GM12891 (cell line): ENCODE results near the gene NBPF11.
"Not testable (repeated sequence)": the region's sequence is repeated elsewhere in the genome, so short reads cannot be mapped to it uniquely, and the experiment has no call there.

Source experiments
- POLR2A ChIP-seq: IDR thresholded peaks from 2 replicates; pipeline ENCODE4 v1.6.1; 2011; ENCODE audit warnings: low read depth, low read length, control low read depth
- TAF1 ChIP-seq: IDR thresholded peaks from 2 replicates; pipeline ENCODE4 v1.6.1; 2011; ENCODE audit warnings: low read depth, low read length, control low read depth

DNA sequence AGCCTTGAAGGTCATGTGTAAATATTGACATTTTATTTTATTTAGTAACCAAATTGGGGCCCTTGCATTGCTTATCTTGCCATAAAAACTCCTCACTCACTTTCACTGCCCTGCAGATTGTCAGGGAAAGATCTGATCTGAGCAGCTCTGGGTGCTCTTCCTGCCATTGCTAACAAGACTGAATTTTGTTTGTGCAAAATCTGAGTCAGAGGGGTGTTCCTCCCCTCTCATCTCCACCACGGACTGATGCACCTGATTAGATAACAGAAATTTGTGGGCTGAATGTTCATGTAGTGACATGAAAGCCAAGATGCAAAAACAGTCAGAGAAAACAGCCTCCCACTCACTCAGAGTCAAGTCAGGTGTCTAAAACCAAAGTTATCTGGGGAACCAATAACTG is 44.9 kb upstream of the NBPF11 start:
- not testable (repeated sequence) for TF ChIP-seq TAF1, POLR2A
